GM12891 (cell line): ENCODE measurements around the gene C14orf119.
A peak's percentile ranks its signal among the peaks of the same experiment; 100 is the strongest.

ENCODE experiments used
- DNase-seq: peaks from one replicate; pipeline ENCODE4 v3.0.0; 2011; ENCODE audit warnings: low spot score; ENCODE audit not compliant: insufficient read length
- FAIRE-seq: peaks from 2 replicates; lab custom pipeline; 2011; peaks lifted over from hg19 to GRCh38; lab: Jason Lieb, UNC
- PAX5 ChIP-seq: IDR thresholded peaks from 2 replicates; pipeline ENCODE4 v1.6.1; 2011; ENCODE audit warnings: low read length, moderate library complexity, mild to moderate bottlenecking; ENCODE audit not compliant: insufficient read depth, severe bottlenecking
- POLR2A ChIP-seq: IDR thresholded peaks from 2 replicates; pipeline ENCODE4 v1.6.1; 2011; ENCODE audit warnings: low read depth, low read length, control low read depth
- POLR2AphosphoS5 ChIP-seq: IDR thresholded peaks from 2 replicates; pipeline ENCODE4 v1.6.1; 2011; ENCODE audit warnings: low read depth, low read length, control low read depth
- POU2F2 ChIP-seq: IDR thresholded peaks from 2 replicates; pipeline ENCODE4 v1.6.1; 2011; ENCODE audit warnings: low read depth, mild to moderate bottlenecking, control low read depth, low read length, moderate library complexity
- SPI1 ChIP-seq: IDR thresholded peaks from 2 replicates; pipeline ENCODE4 v1.6.1; 2011; ENCODE audit warnings: low read depth, low read length, control low read depth
- TAF1 ChIP-seq: IDR thresholded peaks from 2 replicates; pipeline ENCODE4 v1.6.1; 2011; ENCODE audit warnings: low read depth, low read length, control low read depth

The C14orf119 gene

DNA sequence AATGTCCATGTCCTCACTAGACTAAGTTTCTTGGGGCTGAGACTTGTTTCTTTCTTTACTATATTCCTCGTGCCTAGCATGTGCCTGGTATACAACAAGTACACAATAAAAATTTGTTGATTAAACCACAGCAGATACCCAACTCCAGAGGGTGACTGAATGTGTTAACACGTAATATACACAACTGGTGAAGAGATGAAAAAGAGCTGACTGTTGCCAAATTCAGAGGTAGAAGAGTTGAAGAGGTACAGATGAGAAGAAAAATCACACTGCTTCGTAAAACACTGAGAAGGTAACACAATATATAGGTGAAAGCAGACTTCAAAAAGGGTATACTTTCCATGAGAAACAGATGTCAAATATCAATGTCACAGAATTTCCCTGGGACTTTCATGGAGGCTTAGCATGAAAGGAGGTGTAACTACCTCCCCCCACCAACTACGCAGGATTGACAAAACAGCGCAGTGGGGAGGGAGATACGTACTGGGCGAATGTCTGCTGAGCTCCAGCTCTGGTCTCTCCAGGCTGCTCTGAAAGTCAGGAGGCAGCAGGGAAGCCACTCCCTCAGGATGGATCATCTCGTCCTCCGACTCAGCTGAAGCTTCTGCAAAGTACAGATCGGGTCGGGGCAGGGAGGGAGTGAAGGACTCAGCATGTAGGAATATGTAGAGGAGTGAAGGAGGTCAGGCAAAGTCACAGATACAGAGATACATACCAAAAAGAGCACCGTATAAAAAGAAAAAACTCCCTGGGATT lies 5.6 kb upstream of the C14orf119 start:
- FAIRE-seq (no peak), DNase-seq (no peak)
- TF ChIP-seq POLR2A: no peak
- no peak for TF ChIP-seq POU2F2
- no peak for TF ChIP-seq SPI1
- no peak for TF ChIP-seq TAF1
- TF ChIP-seq PAX5: no peak
- no peak for TF ChIP-seq POLR2AphosphoS5

DNA sequence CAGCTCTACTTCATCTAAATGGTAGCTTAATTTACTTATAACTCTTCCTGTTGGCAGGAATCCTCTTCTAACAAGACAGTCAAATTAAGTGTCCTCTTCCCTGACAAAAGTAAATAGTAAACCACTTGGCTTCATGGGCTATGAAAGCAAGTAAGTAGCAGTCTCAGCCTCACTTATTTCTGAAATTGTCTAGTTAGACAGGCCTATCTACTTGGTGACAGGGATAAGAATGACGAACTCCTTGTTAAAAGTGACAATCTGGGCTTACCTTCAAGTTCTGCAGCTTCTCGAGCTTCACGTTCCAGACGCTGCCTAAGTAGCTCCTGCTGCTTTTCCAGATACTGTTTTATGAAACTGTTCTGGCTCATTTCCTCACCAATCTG lies 5.1 kb upstream of the C14orf119 start:
- DNase-seq: no peak
- no peak for FAIRE-seq
- TF ChIP-seq TAF1 (no peak), POLR2AphosphoS5 (no peak), SPI1 (no peak), POLR2A (no peak), POU2F2 (no peak)

DNA sequence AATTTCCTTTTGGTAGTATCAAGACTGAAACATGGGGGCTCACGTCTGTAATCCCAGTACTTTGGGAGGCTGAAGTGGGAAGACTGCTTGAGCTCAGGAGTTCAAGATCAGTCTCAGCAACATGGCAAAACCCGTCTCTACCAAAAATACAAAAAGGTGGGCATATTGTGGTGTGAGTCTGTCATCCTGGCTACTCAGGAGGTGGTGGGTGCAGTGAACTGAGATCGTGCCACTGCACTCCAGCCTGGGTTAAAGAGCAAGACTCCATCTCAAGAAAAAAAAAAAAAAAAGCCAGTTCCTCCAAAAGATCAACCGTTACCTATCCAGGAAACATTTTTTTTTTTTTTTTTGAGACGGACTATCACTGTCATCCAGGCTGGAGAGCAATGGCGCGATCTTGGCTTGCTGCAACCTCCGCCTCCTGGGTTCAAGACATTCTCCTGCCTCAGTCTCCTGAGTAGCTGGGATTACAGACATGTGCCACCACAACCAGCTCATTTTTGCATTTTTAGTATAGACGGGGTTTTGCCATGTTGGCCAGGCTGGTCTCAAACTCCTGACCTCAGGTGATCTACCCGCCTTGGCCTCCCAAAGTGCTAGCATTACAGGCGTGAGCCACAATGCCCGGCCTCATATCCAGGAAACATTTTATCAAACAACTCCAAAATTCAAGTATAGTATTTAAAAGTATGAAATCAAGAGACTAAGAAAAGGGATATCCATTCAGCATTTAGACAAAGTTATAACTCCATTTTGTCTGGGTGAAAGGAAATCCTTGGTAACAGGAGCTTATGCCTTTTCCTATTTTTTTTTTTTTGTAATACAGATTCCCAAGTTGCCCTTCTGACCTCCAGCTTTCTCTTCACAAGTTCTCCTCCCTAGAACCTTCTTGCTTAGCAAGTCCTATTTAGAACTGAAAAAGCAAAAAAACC lies 3.7 kb upstream of the C14orf119 start:
- DNase-seq: no peak
- TF ChIP-seq POLR2A (no peak), PAX5 (no peak), POU2F2 (no peak), POLR2AphosphoS5 (no peak), SPI1 (no peak), TAF1 (no peak)
- FAIRE-seq: no peak

DNA sequence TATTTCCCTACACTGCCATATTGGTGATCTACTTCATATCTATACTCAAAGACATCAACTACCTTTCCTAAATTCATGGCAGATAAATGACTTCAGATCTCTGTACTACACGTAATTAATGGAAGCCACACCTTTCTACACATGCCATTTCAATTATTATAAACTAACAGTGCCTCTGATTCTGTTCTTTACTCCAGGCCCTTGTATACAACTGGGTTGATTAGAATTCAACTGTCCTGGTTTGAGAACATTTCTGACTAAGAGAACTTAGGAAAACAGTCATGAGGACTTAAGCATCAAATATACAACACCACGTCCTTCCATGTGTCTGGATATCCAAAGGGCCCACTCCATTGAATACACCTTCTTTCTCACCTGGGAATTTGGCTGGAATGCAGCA lies 2.2 kb upstream of the C14orf119 start:
- FAIRE-seq (no peak), DNase-seq (no peak)
- no peak for TF ChIP-seq POU2F2
- no peak for TF ChIP-seq POLR2AphosphoS5
- no peak for TF ChIP-seq POLR2A
- no peak for TF ChIP-seq TAF1
- no peak for TF ChIP-seq SPI1
- TF ChIP-seq PAX5: no peak

DNA sequence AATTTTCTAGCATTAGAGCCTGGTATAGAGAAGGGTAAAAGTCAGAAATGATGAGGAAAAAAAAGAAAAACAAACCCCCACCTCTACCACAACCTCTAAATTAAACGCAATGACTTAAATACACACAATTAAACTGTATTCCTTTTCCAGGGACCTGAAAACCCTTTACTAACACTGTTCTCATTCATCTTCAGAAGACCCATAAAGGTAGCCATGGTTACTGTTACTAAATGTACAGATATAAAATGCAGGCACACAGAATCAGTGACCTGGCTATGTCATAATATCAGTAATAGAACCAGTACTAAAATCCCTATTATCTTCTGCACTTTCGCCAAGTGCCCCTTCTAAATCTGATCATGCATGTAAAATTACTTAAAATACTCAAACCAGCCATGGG lies 1.8 kb upstream of the C14orf119 start:
- FAIRE-seq (no peak), DNase-seq (no peak)
- TF ChIP-seq POLR2A: no peak
- no peak for TF ChIP-seq POU2F2
- no peak for TF ChIP-seq POLR2AphosphoS5
- no peak for TF ChIP-seq SPI1
- TF ChIP-seq PAX5: no peak
- no peak for TF ChIP-seq TAF1

DNA sequence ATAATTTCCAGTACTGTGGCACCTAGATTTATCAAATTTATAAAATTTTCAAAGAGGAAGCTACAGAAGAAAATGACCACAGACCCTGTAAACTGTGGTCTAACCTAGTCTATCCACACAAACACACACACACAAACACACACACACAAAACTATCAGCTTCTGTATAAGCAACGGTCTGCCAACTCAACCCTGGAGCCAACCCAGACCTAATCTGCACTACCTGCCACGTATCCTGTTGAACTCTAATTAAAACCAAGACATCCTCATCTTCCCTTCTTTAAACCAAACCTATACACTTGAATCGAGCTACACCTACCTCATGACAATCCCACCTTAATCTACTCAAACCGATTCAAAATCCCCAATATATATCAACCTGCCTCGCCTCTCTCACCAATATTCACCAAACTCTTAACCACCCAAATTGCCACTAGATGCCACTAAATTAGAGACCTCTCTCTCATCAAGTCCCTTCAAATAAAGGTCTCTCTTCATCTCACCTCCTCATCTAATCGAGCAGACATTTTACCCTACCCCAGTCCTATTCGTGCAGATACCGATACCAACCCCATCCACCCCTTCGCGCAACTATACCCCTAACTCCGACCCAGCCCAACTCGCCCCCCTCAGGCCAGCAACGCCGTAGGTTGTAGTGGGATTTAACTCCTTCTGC lies 1.2 kb upstream of the C14orf119 start:
- TF ChIP-seq TAF1: no peak
- TF ChIP-seq POLR2AphosphoS5: no peak
- TF ChIP-seq PAX5: no peak
- TF ChIP-seq POU2F2: no peak
- TF ChIP-seq POLR2A: no peak
- TF ChIP-seq SPI1: no peak
- DNase-seq (no peak), FAIRE-seq (no peak)

DNA sequence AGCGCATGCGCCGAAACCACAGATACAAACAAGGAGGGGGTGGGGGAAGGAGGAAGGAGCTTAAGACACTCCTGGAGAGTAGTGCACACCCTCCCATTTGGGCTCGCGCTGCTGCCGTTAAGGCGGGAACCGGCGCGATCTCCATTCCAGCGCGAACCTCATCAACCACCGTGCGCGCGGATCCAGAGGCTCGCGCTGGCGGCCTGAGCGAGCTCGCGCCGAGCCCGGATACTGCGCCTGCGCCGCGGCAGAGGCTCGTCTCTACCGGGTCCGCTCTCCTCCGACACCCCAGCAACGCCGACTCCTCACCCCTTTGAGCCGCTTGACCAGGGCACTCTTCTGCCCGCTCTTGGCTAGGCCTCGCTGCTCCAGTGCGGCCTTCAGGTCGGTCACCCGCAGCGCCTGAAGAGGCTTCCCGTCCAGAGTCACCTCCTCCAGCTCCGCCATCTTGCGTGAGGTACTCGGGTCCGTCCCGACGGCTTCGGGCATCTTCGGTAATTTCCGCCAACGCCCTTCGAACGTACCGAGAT lies 574 bp upstream of the C14orf119 start, which contains the start of gene ACIN1:
Gene ACIN1, minus strand, starts transcription at position 471 of the 530 bp plus-strand sequence. Its CDS starts 24 bp downstream, at position 447.
- peak; percentile 96 for FAIRE-seq
- no peak; the same call in 1 of the 2 replicates for TF ChIP-seq POLR2AphosphoS5
- TF ChIP-seq TAF1: peak; percentile 98
- TF ChIP-seq POLR2A: peak; percentile 85
- no peak for TF ChIP-seq PAX5
- TF ChIP-seq POU2F2: 0 out of 2 replicates have a peak, but pooled peaks have one; percentile 14
- no peak for TF ChIP-seq SPI1
- DNase-seq: peak; percentile 56

DNA sequence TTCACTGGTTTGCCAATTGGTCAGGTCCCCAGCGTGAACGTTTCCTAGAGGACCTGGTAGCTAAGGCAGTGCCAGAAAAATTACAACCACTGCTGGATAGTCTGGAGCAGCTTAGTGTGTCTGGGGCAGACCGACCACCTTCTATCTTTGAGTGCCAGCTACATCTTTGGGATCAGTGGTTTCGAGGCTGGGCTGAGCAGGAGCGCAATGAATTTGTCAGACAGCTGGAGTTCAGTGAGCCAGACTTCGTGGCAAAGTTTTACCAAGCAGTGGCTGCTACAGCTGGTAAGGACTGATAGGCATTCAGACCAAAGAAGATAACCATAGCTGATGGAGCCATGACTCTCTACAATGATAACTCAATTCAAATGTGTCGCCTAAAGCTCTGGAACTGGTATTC lies 2.5 kb downstream of the C14orf119 start:
- TF ChIP-seq SPI1 (no peak), TAF1 (no peak), PAX5 (no peak), POLR2A (no peak), POLR2AphosphoS5 (no peak), POU2F2 (no peak)
- DNase-seq: no peak
- FAIRE-seq: no peak
